Heart right ventricle (tissue), 16 donors: ENCODE measurements around the gene ZC3H8. TPM values are rescaled to one million over a fixed set of nuclear protein-coding genes. Genes with fewer than 3 reads are reported as not detected.

Experiments used
- ATAC-seq, 8 donors: fragments of 200-7000 bp; cut with Tn5 transposase; one replicate each; pipeline ENCODE4 v1.9.1; 2020; ENCODE audit warnings: mild to moderate bottlenecking in 8 of 8, moderate library complexity in 8 of 8, moderate number of reproducible peaks in 1 of 8
- DNase-seq, 2 donors: peaks; one replicate each; pipeline ENCODE4 v3.0.0-alpha.2; 2020
- H3K27ac ChIP-seq, 10 donors: fragments of 200-600 bp; sonication (generic) in 2 of 10; one replicate each; pipeline versions ENCODE4 v1.5.0 to v1.8.0; 2020 to 2022; ENCODE audit warnings: mild to moderate bottlenecking in 3 of 10
- H3K27me3 ChIP-seq, 7 donors: fragments of 200-600 bp; one replicate each; pipeline ENCODE4 v1.8.0; 2021 to 2022; ENCODE audit warnings: mild to moderate bottlenecking in 2 of 7
- H3K36me3 ChIP-seq, 9 donors: fragments of 200-600 bp; sonication (generic) in 1 of 9; one replicate each; pipeline versions ENCODE4 v1.5.0 to v1.8.0; 2020 to 2022; ENCODE audit warnings: mild to moderate bottlenecking in 2 of 9
- H3K4me1 ChIP-seq, 9 donors: fragments of 200-600 bp; sonication (generic) in 1 of 9; one replicate each; pipeline versions ENCODE4 v1.5.0 to v1.8.0; 2020 to 2022; ENCODE audit warnings: mild to moderate bottlenecking in 4 of 9
- H3K4me3 ChIP-seq, 10 donors: fragments of 200-600 bp; sonication (generic) in 2 of 10; one replicate each; pipeline versions ENCODE4 v1.5.0 to v1.8.0; 2020 to 2022; ENCODE audit warnings: mild to moderate bottlenecking in 7 of 10, moderate library complexity in 2 of 10
- H3K9me3 ChIP-seq, 11 donors: fragments of 200-600 bp in 10 of 11; sonication (generic) in 2 of 11; one replicate each; pipeline versions ENCODE4 v1.5.0 to v1.8.0; 2013 to 2022; ENCODE audit warnings: mild to moderate bottlenecking in 2 of 11, control low read depth in 1 of 11, moderate library complexity in 1 of 11
- CTCF ChIP-seq, 9 donors: fragments of 200-600 bp; sonication (generic) in 2 of 9; IDR thresholded peaks; one replicate each; pipeline versions ENCODE4 v1.5.0 to v1.8.0; 2021 to 2022; ENCODE audit warnings: antibody characterized with exemption in 9 of 9, mild to moderate bottlenecking in 5 of 9, moderate library complexity in 1 of 9
- WGBS, 2 donors: extraction: QIAGEN DNeasy Blood & Tissue Kit; methylation state at CpG; one replicate each; pipeline ENCODE4 v1.1.7; 2013; ENCODE audit warnings: inconsistent platforms in 1 of 2; 5-methylcytosine and 5-hydroxymethylcytosine counted together
- intact Hi-C, 10 donors: fragments of 100-400 bp; cut with DNase I; formaldehyde crosslinking; loops; one replicate each; pipeline versions ENCODE4 v1.11.1 to v1.14.2; 2022
- polyA plus RNA-seq, 2 donors: library from polyadenylated mRNA; stranded (reverse); fragments of 200-250 nt; gene quantifications; one replicate each; pipeline ENCODE4 v1.2.3, GENCODE V29; 2013
- total RNA-seq, 10 donors: library from RNA; stranded (reverse); fragmentation: NEBNext Ultra II Directional in 3 of 10; extraction: Animal tissue kit (Norgen Biotek cat#: 25700) in 3 of 10; gene quantifications; one replicate each; pipeline versions ENCODE4 v1.2.1 to v1.2.4, GENCODE V29; 2021 to 2023
- donor health status: Arrhythmogenic right ventricular cardiomyopathy.
- donor health status: ischemic (EF 13 %, LVEDD 7.1; RV severe dilation, severe dysfunction).
- donor health status: healthy with polysubstance abuse.
- donor health status: DM: no; HTN: yes; CAD: no.
- donor health status: DM: no; HTN: no; CAD: no.
- donor health status: ischemic (EF 25% LVEDD 6.9; RV normal size, moderate dysfunction).
- donor health status: ischemic (EF 25% LVEDD 5.7; RV mildly dilated, moderate dysfunction).
- donor health status: healthy.
- donor health status: DM: yes; HTN: yes; CAD: no.
- donor health status: Ischemic cardiomyopathy.
- donor health status: ischemic (EF 35%, LVEDD 5.7; RV mildly dilated, moderate dysfunction).
- donor health status: nonischemic (EF 11% LVEDD 7.7; RV severe dilation, severe dysfunction).
- donor health status: DM: yes; HTN: yes; CAD: no.
- donor health status: PGD.
- donor health status: ischemic (EF 29% LVEDD 5.4; RV normal size, mild dysfunction).
- donor health status: nonischemic (EF 23%, LVEDD 6.1; RV moderate dilation, normal function).

The ZC3H8 gene
- total and polyA plus RNA-seq, 12 donors, result 4.2 to 13.3 (median 9.8) TPM

- H3K4me3 ChIP-seq, result no peak overlapping the region
- no peak for ATAC-seq
- H3K36me3 ChIP-seq, result no peaks in the 10 kb centered on the region
- 95 to 96% methylated on average over 1 of the region's 1 CpG for WGBS, 2 donors
- no peak for TF ChIP-seq CTCF (IDR thresholded peaks at IDR 0.05)
- peaks cover 0 to under 1% (median 0%) of the 10 kb centered on the region in 11 donors for H3K9me3 ChIP-seq
- intact Hi-C loops, result no loop called here
- no peaks in the 10 kb centered on the region for H3K27me3 ChIP-seq
- DNase-seq, result no peak
- H3K27ac ChIP-seq, result no peak overlapping the region
- H3K4me1 ChIP-seq, result no peaks in the 10 kb centered on the region
Measured at GRCh38 chr2:112268547-112268946, 13.7 kb upstream of the ZC3H8 start.

GRCh38 chr2:112262876-112263275, 8.0 kb upstream of the ZC3H8 start:
- ATAC-seq, result no peak
- no peak for DNase-seq
- H3K27me3 ChIP-seq, result no peaks in the 10 kb centered on the region
- intact Hi-C loops, result no loop called here
- TF ChIP-seq CTCF (IDR thresholded peaks at IDR 0.05), result no peak
- peaks cover 0 to 14% (median 0%) of the 10 kb centered on the region in 11 donors for H3K9me3 ChIP-seq
- H3K4me1 ChIP-seq, result peaks cover 0 to 7% (median 0%) of the 10 kb centered on the region in 9 donors
- H3K27ac ChIP-seq, result no peak overlapping the region
- H3K36me3 ChIP-seq, result no peaks in the 10 kb centered on the region
- no peak overlapping the region for H3K4me3 ChIP-seq

- intact Hi-C loops, result loop anchor here in 1 of 10 donors (2.0 kb wide), 1 partner anchor 175 kb away; no protein-coding TSS in a partner anchor
- Histone ChIP-seq H3K9me3 (peaks cover 0 to 14% (median 0%) of the 10 kb centered on the region in 11 donors), H3K27ac (no peak overlapping the region), H3K4me1 (peaks cover 0 to 21% (median 5%) of the 10 kb centered on the region in 9 donors), H3K36me3 (no peaks in the 10 kb centered on the region), H3K4me3 (no peak overlapping the region), H3K27me3 (no peaks in the 10 kb centered on the region)
- TF ChIP-seq CTCF (IDR thresholded peaks at IDR 0.05), result no peak
- DNase-seq (no peak), ATAC-seq (no peak)
- 94 to 99% methylated on average over 3 of the region's 3 CpGs for WGBS, 2 donors
Measured at GRCh38 chr2:112260295-112260625, 5.4 kb upstream of the ZC3H8 start.

- H3K9me3 ChIP-seq, result peaks cover 0 to 14% (median 0%) of the 10 kb centered on the region in 11 donors
- H3K4me3 ChIP-seq, result peak overlapping the region in 4 of 10 donors; percentile 1 to 36 (median 24)
- H3K27ac ChIP-seq, result peak overlapping the region in 1 of 10 donors; percentile 26
- WGBS, 2 donors, result 20 to 21% methylated on average over 15 of the region's 15 CpGs
- no peaks in the 10 kb centered on the region for H3K27me3 ChIP-seq
- ATAC-seq, result peak; percentile 21 to 77 (median 66)
- H3K36me3 ChIP-seq, result no peaks in the 10 kb centered on the region
- peak; percentile 90 to 98 (median 95) for TF ChIP-seq CTCF (IDR thresholded peaks at IDR 0.05)
- DNase-seq, result peak; percentile 80 to 86
- intact Hi-C loops, result loop anchor here in 9 of 10 donors (2.0 to 10.0 kb wide), 11 partner anchors 55 to 365 kb away; partner anchors contain the start of genes TMEM87B (in 4 of the 9), RGPD8 (in 2 of the 9), CHCHD5 (in 1 of the 9) and MERTK (in 1 of the 9)
- H3K4me1 ChIP-seq, result peaks cover 0 to 24% (median 6%) of the 10 kb centered on the region in 9 donors
Measured at GRCh38 chr2:112259509-112260294, 4.9 kb upstream of the ZC3H8 start.
